SH-SY5Y (cell line): Measurements from ENCODE around the gene SLC49A3.

Experiments used
- GATA2 ChIP-seq: IDR thresholded peaks from 2 replicates; pipeline ENCODE4 v1.6.1; 2011; ENCODE audit warnings: mild to moderate bottlenecking, low read depth, low read length
- GATA3 ChIP-seq: IDR thresholded peaks from 2 replicates; pipeline ENCODE4 v1.6.1; 2011; ENCODE audit warnings: low read depth, mild to moderate bottlenecking, low read length, moderate library complexity

Gene SLC49A3

DNA sequence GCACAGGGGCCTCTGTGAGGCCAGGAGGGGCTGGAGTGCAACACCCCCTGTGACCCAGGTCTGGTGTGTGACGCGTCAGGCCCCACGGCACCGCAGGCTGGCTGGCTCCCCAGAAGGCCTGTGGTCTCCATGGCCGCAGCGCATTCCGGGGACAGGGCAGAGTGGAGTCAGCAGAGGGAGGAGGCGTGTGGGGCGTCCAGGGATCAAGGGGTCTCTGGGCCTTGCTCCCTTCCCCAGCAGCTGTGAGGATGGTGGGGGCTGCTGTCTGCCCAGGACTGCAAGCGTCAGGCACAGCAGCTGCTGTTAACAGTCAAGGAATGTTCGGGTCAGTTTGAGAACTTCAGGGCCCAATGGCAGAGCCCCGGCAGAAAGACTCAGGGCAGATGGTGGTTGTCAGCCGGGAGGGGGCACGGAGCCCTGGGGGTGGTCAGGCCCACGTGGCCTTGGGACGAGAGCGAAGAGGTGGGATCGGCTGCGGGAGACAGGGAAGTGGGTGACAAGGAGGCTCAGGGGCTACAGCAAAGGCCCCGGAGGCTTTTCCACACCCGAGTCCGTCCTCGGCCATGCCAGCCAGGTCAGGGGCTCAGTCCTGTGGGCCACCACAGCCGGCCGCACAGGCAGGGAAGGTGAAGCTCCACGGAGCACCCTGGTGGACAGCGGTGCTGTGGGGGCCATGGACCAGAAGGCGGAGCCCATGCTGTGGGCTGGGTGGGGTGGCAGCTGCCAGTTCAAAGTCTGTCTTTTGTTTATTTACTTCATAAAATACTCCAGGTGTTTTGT lies 35.0 kb upstream of the SLC49A3 start:
- TF ChIP-seq GATA2 = no peak
- no peak for TF ChIP-seq GATA3

DNA sequence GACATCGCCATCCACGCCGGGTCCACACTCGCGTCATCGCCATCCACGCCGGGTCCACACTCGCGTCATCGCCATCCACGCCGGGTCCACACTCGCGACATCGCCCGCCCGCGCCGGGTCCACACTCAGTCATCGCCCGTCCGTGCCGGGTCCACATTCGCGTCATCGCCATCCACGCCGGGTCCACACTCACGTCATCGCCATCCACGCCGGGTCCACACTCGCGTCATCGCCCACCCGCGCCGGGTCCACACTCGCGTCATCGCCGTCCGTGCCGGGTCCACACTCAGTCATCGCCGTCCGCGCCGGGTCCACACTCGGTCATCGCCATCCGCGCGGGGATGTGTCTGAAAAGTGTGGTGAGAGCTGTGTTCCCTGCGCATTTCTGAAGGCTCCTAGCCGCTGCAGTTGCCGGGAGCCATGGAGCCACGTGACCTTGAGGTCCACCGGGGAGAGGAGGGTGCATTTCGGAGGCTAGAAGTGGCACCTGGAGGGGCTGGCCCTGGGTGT lies 34.0 kb upstream of the SLC49A3 start:
- TF ChIP-seq GATA3 (no peak), GATA2 (no peak)

DNA sequence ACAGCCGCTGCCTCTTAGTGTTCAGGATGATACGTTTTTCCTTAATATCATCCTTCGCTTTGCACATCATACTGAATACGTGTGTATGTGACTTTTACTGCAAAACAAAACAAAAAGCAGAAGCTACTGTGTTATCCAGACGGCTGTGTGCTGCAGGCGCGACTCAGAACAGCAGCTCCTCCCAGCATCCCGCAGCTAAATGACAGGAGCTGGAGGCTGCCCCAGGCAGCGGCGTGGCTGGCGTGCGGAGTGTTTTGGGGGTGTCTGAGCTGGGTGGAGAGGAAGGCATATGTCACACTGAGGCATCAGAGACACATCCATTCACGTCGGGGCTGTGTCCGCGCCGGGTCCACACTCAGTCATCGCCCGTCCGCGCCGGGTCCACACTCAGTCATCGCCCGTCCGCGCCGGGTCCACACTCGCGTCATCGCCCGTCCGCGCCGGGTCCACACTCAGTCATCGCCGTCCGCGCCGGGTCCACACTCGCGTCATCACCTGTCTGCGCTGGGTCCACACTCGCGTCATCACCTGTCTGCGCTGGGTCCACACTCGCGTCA lies 33.3 kb upstream of the SLC49A3 start:
- no peak for TF ChIP-seq GATA2
- TF ChIP-seq GATA3 = no peak

DNA sequence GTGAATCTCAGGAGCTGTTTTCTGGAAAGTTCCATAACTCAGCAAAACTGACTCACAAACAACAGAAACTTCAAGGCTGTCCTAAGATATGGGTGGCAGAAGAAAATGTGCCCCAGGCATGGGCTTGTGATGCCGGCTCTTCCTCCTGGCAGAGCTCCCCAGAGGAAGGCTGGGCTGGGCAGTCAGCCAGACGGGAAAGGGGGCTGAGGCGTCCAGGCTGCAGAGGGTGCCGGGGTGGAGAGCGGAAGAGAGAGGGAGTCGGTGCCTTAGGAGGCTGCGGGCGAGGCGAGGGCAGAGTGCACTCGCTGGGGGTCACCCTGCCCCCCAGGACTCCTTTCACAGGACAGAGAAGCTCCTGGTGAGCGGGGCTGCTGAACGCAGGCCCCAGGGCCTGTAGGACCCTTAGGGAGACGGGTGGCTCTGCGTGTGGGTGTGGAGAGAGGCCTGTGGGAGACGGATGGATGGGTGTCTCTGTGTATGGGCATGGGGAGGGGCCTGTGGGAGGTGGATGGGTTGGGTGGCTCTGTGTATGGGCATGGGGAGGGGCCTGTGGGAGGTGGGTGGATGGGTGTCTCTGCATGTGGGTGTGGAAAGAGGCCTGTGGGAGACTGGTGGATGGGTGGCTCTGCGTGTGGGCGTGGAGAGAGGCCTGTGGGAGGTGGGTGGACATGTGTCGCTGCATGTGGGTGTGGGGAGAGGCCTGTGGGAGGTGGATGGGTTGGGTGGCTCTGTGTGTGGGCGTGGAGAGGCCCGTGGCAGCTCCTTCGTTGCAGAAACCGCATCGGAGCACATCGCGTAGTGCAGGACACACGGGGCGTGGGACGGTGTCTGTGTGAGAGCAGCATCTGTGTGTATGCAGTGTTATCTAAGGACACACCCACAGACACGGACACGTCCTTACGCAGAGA lies 32.6 kb upstream of the SLC49A3 start:
- TF ChIP-seq GATA2 (no peak), GATA3 (no peak)

DNA sequence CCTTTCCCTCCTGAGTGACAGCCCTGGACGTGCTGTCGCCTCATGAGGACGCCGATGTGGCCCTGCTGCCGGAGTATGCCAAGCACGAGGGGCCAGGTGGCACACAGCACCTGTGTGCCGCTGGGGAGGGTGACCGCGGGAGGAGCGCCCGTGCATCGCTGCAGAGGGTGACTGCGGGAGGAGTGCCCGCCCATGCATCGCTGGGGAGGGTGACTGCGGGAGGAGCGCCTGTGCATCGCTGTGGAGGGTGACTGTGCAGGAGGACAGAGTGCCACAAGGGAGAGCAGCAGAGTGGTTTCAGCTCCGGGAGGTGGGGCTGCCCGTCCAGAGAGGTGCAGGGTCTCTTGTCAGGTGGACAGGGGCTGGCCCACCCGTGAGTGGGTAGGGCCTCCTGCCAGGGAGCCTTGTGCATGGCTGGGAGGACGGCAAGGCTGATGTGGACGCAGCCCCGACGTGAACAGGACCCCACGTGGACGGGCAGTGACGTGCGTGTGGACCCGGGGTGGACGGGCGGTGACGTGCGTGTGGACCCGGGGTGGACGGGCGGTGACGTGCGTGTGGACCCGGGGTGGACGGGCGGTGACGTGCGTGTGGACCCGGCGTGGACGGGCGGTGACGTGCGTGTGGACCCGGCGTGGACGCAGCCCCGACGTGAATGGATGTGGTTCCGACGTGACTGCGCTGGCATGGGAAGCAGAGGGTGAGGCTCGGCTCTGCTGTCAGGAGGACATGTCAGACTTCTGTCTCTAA lies 31.3 kb upstream of the SLC49A3 start:
- TF ChIP-seq GATA3 = no peak
- no peak for TF ChIP-seq GATA2

DNA sequence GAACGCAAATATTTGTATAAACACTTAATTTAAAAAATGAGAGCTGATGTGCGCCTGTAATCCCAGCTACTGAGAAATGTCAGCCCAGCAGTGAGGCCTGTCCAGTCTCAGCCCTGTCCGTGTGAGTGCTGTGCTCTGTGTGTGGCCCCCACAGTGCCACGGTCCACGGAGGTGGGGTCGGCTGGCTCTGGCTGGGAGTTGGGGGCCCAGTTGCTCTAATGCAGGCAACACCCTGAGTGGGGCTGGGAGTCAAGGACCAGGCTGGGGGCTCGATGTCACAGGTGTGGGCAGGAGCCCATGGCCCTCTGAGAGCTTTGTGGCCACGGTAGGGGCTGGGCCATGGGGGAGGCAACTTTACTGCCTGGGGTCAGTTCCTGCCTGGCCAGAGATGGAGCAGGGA lies 29.5 kb upstream of the SLC49A3 start:
- TF ChIP-seq GATA2 = no peak

DNA sequence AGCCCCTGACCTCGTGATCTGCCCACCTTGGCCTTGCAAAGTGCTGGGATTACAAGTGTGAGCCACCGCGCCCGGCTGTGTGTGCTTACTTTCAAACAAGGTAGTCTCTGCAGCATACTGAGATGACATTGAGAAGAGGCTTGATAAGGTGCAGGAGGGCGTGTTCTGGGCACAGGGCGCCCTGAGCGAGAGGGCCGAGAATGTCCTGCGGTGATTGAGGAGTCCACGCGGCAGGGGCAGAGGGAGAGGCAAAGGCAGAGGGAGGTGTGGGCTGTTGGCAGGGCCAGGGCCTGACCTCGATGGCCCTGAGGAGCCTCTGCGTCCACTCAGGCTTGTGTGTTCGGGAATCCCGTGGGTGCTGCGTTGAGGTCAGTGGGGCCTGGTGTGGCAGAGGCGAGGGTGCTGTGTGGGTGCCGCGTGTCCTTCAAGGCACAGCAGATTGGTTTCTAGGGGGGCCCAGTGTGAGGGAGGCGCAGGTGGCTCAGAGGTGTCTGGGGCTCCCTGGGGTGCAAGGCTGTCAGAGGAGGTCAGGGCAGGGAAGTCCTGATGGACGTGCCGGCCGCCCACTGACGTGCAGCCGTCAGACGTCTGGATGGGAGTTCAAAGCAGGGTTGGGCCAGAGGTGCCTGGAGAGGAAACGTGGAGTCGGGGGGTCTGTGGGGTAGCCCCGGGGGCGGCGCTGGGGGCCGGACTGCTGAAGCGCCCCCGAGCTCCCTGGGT lies 28.8 kb upstream of the SLC49A3 start:
- TF ChIP-seq GATA3 (no peak), GATA2 (no peak)

DNA sequence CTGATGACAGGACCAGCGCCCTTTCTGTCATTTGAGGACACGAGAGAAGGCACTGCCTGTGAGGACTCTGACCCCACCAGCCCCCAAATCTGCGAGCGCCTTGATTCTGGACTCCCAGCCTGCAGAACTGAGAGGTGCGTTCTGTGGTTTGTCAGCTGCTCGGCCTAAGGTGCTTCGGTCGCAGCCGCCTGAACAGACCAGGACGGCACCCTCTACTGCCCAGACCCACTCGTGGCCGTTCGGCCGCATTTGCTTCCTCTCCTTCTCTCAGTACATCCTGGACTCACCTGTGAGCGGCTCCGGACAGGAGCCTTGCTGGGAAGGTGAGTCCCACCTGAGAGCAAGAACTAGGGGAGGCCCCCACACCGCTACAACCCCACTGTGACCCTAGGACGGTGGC lies 25.1 kb upstream of the SLC49A3 start:
- TF ChIP-seq GATA3 (no peak), GATA2 (no peak)

DNA sequence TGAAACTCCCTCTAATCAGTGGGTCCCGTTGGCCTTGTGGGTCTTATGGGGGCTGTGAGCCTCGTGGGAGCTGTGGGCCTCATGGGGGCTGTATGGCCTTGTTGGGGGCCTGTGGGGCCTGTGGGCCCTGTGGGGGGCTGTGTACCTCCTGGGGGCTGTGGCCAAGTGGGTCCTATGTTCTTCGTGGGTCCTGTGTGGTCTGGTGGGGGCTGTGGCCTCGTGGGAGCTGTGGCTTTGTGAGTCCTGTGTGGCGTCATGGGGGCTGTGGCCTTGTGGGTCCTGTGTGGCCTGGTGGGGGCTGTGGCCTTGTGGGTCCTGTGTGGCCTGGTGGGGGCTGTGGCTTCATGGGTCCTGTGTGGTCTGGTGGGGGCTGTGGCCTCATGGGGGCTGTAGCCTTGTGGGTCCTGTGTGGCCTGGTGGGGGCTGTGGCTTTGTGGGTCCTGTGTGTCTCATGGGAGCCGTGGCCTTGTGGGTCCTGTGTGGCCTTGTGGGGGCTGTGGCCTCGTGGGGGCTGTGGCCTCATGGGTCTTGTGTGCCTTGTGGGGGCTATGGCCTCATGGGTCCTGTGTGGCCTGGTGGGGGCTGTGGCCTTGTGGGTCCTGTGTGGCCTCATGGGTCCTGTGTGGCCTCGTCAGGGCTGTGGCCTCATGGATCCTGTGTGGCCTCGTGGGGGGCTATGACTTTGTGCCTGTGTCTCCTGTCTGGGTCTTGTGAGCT lies 24.1 kb upstream of the SLC49A3 start:
- TF ChIP-seq GATA2 = no peak
- no peak for TF ChIP-seq GATA3

DNA sequence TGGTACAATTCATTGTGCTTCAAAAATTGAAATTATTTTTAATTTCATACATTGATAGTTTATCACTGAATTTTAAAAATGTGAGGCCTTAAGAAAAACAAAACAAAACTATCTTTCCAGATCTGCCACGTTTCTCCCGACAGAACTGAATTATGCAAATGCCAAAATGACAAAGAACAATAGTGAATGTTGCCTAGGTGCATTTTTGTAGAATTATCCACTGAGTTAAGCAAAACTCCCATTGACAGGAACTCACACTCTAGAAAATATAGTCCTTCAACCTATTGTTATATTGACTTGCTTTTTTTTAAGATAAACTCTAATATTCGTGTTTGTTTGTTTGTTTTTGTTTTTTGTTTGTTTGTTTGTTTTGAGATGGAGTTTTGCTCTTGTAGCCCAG lies 23.1 kb upstream of the SLC49A3 start:
- TF ChIP-seq GATA3 (no peak), GATA2 (no peak)

DNA sequence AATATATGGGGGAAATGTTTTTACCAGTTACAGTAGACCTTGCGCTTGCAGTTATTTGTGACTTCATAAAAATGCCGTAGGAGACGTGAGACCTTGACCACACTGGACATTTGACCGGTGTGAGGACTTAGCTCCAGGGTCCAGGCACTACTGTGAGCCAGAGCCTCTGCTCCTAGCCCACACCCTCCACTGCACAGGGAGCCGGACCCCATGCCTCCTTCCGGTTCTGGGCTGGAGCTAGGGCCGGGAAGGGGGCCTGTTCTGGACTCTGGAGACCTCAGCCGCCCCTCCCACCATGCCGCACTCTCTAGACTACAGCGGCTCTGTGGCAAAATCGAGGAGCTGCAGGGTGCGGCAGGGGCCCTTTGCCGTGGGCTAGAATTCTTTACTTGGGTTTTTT lies 22.0 kb upstream of the SLC49A3 start:
- TF ChIP-seq GATA2 (no peak), GATA3 (no peak)

DNA sequence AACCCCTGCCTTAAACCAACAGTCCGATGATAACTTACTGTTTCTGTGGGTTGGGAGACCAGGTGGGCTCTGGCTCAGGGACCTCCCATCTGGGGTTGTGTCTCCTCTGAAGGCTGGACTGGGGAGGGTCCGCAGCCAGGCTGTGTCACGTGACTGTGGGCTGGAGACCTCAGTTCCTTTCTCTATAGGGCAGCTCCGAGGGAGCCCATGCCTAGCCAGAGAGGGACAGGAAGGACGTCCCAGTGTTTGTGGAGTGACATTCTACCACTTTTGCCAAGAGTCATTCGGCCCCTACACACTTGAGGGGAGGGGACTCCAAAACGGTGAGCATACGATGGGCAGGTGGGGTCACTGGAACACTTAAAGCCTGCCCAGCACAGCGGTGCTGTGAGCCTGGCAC lies 21.2 kb upstream of the SLC49A3 start:
- TF ChIP-seq GATA3 = no peak

DNA sequence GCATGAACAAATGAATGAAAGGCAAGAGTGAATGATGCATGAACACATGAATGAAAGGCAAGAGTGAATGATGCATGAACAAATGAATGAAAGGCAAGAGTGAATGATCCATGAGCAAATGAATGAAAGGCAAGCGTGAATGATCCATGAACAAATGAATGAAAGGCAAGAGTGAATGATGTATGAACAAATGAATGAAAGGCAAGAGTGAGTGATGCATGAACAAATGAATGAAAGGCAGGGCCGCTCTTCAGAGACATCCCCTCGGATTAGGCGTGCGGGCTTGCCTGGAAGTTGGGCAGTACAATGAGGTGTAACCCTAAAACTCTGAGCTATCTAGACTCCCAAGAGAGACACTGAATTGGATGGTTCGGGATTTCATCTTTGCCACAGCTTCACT lies 20.4 kb upstream of the SLC49A3 start:
- TF ChIP-seq GATA3 (no peak), GATA2 (no peak)
